GM23338 (cell line): ENCODE measurements around the gene CHCHD6. TPM values are rescaled to one million over a fixed set of nuclear protein-coding genes. Genes with fewer than 3 reads are reported as not detected.

Experiments
- ATAC-seq: fragments of 200-7000 bp; cut with Tn5 transposase; 3 replicates; pipeline ENCODE4 v1.9.1; 2020
- DNase-seq: peaks from one replicate; pipeline ENCODE4 v3.0.0-alpha.2; 2015; ENCODE audit warnings: low spot score
- H2AFZ ChIP-seq: fragments of 200-600 bp; sonication (generic); 2 replicates; pipeline ENCODE4 v1.8.0; 2016; ENCODE audit warnings: antibody characterized with exemption, mild to moderate bottlenecking, moderate library complexity
- H3F3A ChIP-seq: fragments of 200-600 bp; sonication (generic); replicated peaks from 2 replicates; pipeline ENCODE4 v1.8.0; 2017; ENCODE audit warnings: antibody characterized with exemption, mixed run types, low read depth
- H3K27ac ChIP-seq: fragments of 200-600 bp; sonication (generic); 2 replicates; pipeline ENCODE4 v1.6.1; 2016; ENCODE audit warnings: low read depth
- H3K27me3 ChIP-seq: fragments of 200-600 bp; sonication (generic); 2 replicates; pipeline ENCODE4 v1.8.0; 2016; ENCODE audit warnings: mild to moderate bottlenecking, mixed run types, moderate library complexity; ENCODE audit not compliant: insufficient read depth
- H3K36me3 ChIP-seq: fragments of 200-600 bp; sonication (generic); 2 replicates; pipeline ENCODE4 v1.8.0; 2016; ENCODE audit warnings: mild to moderate bottlenecking; ENCODE audit not compliant: insufficient read depth
- H3K4me1 ChIP-seq: fragments of 200-600 bp; sonication (generic); 2 replicates; pipeline ENCODE4 v1.8.0; 2016; ENCODE audit warnings: mild to moderate bottlenecking, moderate library complexity; ENCODE audit not compliant: insufficient read depth
- H3K4me2 ChIP-seq: fragments of 200-600 bp; sonication (generic); 2 replicates; pipeline ENCODE4 v1.7.1; 2017; ENCODE audit warnings: mixed run types
- H3K4me3 ChIP-seq: fragments of 200-600 bp; sonication (generic); 2 replicates; pipeline ENCODE4 v1.6.1; 2016; ENCODE audit warnings: mixed run types
- H3K79me2 ChIP-seq: fragments of 200-600 bp; sonication (generic); replicated peaks from 2 replicates; pipeline ENCODE4 v1.8.0; 2017; ENCODE audit warnings: mild to moderate bottlenecking; ENCODE audit not compliant: insufficient read depth
- H3K9me2 ChIP-seq: fragments of 200-600 bp; sonication (generic); 2 replicates; pipeline ENCODE4 v1.8.0; 2017; ENCODE audit not compliant: insufficient read depth
- H4K20me1 ChIP-seq: fragments of 200-600 bp; sonication (generic); replicated peaks from 2 replicates; pipeline ENCODE4 v1.8.0; 2017; ENCODE audit warnings: mild to moderate bottlenecking; ENCODE audit not compliant: insufficient read depth
- H3K27ac Mint-ChIP-seq: 2 replicates; pipeline ENCODE4 v1.8.0; 2020; ENCODE audit warnings: inconsistent platforms, mild to moderate bottlenecking, moderate library complexity, mixed read lengths
- H3K27me3 Mint-ChIP-seq: 3 replicates; pipeline ENCODE4 v1.8.0; 2022; ENCODE audit warnings: low read depth, mild to moderate bottlenecking, moderate library complexity, mixed read lengths, inconsistent platforms; ENCODE audit not compliant: insufficient read depth, poor library complexity
- H3K36me3 Mint-ChIP-seq: 3 replicates; pipeline ENCODE4 v1.8.0; 2021; ENCODE audit warnings: low read depth, mild to moderate bottlenecking, inconsistent platforms, moderate library complexity, mixed read lengths
- H3K4me1 Mint-ChIP-seq: 3 replicates; pipeline ENCODE4 v1.8.0; 2020; ENCODE audit warnings: mild to moderate bottlenecking, inconsistent platforms, mixed read lengths
- H3K4me3 Mint-ChIP-seq: 3 replicates; pipeline ENCODE4 v1.8.0; 2021; ENCODE audit warnings: moderate library complexity, mild to moderate bottlenecking, inconsistent platforms, mixed read lengths
- H3K9me3 Mint-ChIP-seq: 3 replicates; pipeline ENCODE4 v1.8.0; 2020; ENCODE audit warnings: moderate library complexity, mild to moderate bottlenecking, inconsistent platforms, mixed read lengths
- CREB1 ChIP-seq: fragments of 250-450 bp; sonication (Bioruptor Pico); IDR thresholded peaks from 2 replicates; pipeline ENCODE4 v1.5.0; 2020; ENCODE audit warnings: low read depth, mild to moderate bottlenecking, moderate library complexity
- EZH2 ChIP-seq: fragments of 200-600 bp; sonication (generic); IDR thresholded peaks from one replicate; pipeline ENCODE4 v1.8.0; 2017; ENCODE audit warnings: antibody characterized with exemption, mild to moderate bottlenecking, low read depth; ENCODE audit not compliant: unreplicated experiment
- EZH2phosphoT487 ChIP-seq: fragments of 200-600 bp; sonication (generic); IDR thresholded peaks from one replicate; pipeline ENCODE4 v1.8.1; 2018; ENCODE audit warnings: antibody characterized with exemption; ENCODE audit not compliant: unreplicated experiment
- NANOG ChIP-seq: IDR thresholded peaks from 2 replicates; pipeline ENCODE4 v1.6.1; 2016; ENCODE audit warnings: antibody characterized with exemption, borderline replicate concordance
- POLR2AphosphoS5 ChIP-seq: IDR thresholded peaks from 2 replicates; pipeline ENCODE4 v1.6.1; 2016; ENCODE audit warnings: antibody characterized with exemption, low read depth
- ZNF331 ChIP-seq: fragments of 250-450 bp; sonication (Bioruptor Pico); IDR thresholded peaks from 2 replicates; pipeline ENCODE4 v1.5.0; 2020; ENCODE audit warnings: low read depth, mild to moderate bottlenecking, moderate library complexity
- polyA plus RNA-seq: library from polyadenylated mRNA; unstranded; fragments of >200 nt; fragmentation: Nextera tagmentation; extraction: Ambion mirVana; gene quantifications from 2 replicates; pipeline ENCODE4 v1.2.1, GENCODE V29; 2016
- total RNA-seq: library from RNA; depleted of rRNA; stranded (reverse); fragments of >200 nt; shearing (Covaris generic); gene quantifications from 2 replicates; pipeline ENCODE4 v1.2.3, GENCODE V29; 2014
- TF ChIP-seq, protein P1 (sequence below), 2 experiments: fragments of 200-600 bp in 1 of 2; sonication (generic) in 1 of 2; conservative IDR thresholded peaks; 2 replicates each; pipeline versions ENCODE4 v1.5.1 to v1.6.1; 2016 to 2017; ENCODE audit warnings: antibody characterized with exemption in 2 of 2, low read depth in 2 of 2, mild to moderate bottlenecking in 2 of 2, moderate library complexity in 1 of 2
- TF ChIP-seq, protein P2 (sequence below): IDR thresholded peaks from one replicate; pipeline ENCODE4 v1.6.1; 2018; ENCODE audit warnings: antibody characterized with exemption; ENCODE audit not compliant: unreplicated experiment

CHCHD6 gene
- total and polyA plus RNA-seq, 2 experiments from 2014 or later: 28.8 to 43.0 TPM

- H3K27me3 Mint-ChIP-seq: peaks cover 5% of the 10 kb centered on the region
- no peaks in the 10 kb centered on the region for H3K9me3 Mint-ChIP-seq
- H3K27ac Mint-ChIP-seq: no peak overlapping the region; the same call in 1 of the 2 replicates
These were observed 241.2 kb downstream of the CHCHD6 start for GRCh38 chr3:126945171-126945721.

GRCh38 chr3:126945891-126946290 is 241.9 kb downstream of the CHCHD6 start:
- Mint-ChIP-seq H3K27me3 (peaks cover 5% of the 10 kb centered on the region), H3K9me3 (no peaks in the 10 kb centered on the region)
- TF ChIP-seq CREB1 (CRISPR knock-in tag): no peak
- no peak for TF ChIP-seq POLR2AphosphoS5
- no peak for TF ChIP-seq EZH2phosphoT487
- no peak for TF ChIP-seq EZH2
- TF ChIP-seq NANOG: no peak
- TF ChIP-seq, protein P1, sequence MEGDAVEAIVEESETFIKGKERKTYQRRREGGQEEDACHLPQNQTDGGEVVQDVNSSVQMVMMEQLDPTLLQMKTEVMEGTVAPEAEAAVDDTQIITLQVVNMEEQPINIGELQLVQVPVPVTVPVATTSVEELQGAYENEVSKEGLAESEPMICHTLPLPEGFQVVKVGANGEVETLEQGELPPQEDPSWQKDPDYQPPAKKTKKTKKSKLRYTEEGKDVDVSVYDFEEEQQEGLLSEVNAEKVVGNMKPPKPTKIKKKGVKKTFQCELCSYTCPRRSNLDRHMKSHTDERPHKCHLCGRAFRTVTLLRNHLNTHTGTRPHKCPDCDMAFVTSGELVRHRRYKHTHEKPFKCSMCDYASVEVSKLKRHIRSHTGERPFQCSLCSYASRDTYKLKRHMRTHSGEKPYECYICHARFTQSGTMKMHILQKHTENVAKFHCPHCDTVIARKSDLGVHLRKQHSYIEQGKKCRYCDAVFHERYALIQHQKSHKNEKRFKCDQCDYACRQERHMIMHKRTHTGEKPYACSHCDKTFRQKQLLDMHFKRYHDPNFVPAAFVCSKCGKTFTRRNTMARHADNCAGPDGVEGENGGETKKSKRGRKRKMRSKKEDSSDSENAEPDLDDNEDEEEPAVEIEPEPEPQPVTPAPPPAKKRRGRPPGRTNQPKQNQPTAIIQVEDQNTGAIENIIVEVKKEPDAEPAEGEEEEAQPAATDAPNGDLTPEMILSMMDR (conservative IDR thresholded peaks at IDR 0.05; ENCODE audit: low read depth in 2 of 2): no peak
- TF ChIP-seq, protein P2, sequence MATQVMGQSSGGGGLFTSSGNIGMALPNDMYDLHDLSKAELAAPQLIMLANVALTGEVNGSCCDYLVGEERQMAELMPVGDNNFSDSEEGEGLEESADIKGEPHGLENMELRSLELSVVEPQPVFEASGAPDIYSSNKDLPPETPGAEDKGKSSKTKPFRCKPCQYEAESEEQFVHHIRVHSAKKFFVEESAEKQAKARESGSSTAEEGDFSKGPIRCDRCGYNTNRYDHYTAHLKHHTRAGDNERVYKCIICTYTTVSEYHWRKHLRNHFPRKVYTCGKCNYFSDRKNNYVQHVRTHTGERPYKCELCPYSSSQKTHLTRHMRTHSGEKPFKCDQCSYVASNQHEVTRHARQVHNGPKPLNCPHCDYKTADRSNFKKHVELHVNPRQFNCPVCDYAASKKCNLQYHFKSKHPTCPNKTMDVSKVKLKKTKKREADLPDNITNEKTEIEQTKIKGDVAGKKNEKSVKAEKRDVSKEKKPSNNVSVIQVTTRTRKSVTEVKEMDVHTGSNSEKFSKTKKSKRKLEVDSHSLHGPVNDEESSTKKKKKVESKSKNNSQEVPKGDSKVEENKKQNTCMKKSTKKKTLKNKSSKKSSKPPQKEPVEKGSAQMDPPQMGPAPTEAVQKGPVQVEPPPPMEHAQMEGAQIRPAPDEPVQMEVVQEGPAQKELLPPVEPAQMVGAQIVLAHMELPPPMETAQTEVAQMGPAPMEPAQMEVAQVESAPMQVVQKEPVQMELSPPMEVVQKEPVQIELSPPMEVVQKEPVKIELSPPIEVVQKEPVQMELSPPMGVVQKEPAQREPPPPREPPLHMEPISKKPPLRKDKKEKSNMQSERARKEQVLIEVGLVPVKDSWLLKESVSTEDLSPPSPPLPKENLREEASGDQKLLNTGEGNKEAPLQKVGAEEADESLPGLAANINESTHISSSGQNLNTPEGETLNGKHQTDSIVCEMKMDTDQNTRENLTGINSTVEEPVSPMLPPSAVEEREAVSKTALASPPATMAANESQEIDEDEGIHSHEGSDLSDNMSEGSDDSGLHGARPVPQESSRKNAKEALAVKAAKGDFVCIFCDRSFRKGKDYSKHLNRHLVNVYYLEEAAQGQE: no peak

More at GRCh38 chr3:126945171-126945721, 241.2 kb downstream of the CHCHD6 start:
- no peaks in the 10 kb centered on the region for H3K9me2 ChIP-seq
- peaks cover 8% of the 10 kb centered on the region; the same call in 2 of the 3 replicates for H3K4me1 Mint-ChIP-seq
- no peaks in the 10 kb centered on the region for H3K4me1 ChIP-seq
- no peaks in the 10 kb centered on the region for H3K36me3 Mint-ChIP-seq
- H3K79me2 ChIP-seq: no peaks in the 10 kb centered on the region
- H3K4me3 ChIP-seq: no peak overlapping the region
- no peak overlapping the region for H2AFZ ChIP-seq
- no peak overlapping the region for H3K27ac ChIP-seq
- no peaks in the 10 kb centered on the region for H3F3A ChIP-seq
- no peak overlapping the region for H3K4me2 ChIP-seq
- no peaks in the 10 kb centered on the region; the same call in 1 of the 2 replicates for H4K20me1 ChIP-seq
- DNase-seq (peak; percentile 34), ATAC-seq (peak; percentile 80)
- H3K4me3 Mint-ChIP-seq: no peak overlapping the region
- no peaks in the 10 kb centered on the region for H3K27me3 ChIP-seq
- H3K36me3 ChIP-seq: no peaks in the 10 kb centered on the region
- TF ChIP-seq ZNF331 (CRISPR knock-in tag): no peak
- TF ChIP-seq, protein P1 (conservative IDR thresholded peaks at IDR 0.05; ENCODE audit: low read depth in 2 of 2): peak; percentile 42 to 61

More at GRCh38 chr3:126945891-126946290, 241.9 kb downstream of the CHCHD6 start:
- Histone ChIP-seq H3K27me3 (no peaks in the 10 kb centered on the region), H3K4me1 (no peaks in the 10 kb centered on the region), H3K79me2 (no peaks in the 10 kb centered on the region), H4K20me1 (no peaks in the 10 kb centered on the region; the same call in 1 of the 2 replicates), H3K4me3 (no peak overlapping the region), H3K27ac (no peak overlapping the region), H3K36me3 (no peaks in the 10 kb centered on the region), H2AFZ (no peak overlapping the region), H3F3A (no peaks in the 10 kb centered on the region), H3K9me2 (no peaks in the 10 kb centered on the region), H3K4me2 (no peak overlapping the region)
- ATAC-seq (no peak), DNase-seq (no peak)
- H3K27ac Mint-ChIP-seq: no peak overlapping the region
- H3K4me1 Mint-ChIP-seq: peaks cover 8% of the 10 kb centered on the region; the same call in 2 of the 3 replicates
- H3K4me3 Mint-ChIP-seq: no peak overlapping the region
- no peaks in the 10 kb centered on the region for H3K36me3 Mint-ChIP-seq
